GM12878 (cell line): Measurements from ENCODE around the gene SDC1. TPM values are rescaled to one million over a fixed set of nuclear protein-coding genes. Genes with fewer than 3 reads are reported as not detected.

Experiments used
- ATAC-seq: fragments of 200-7000 bp; cut with Tn5 transposase; 3 replicates; pipeline ENCODE4 v1.9.1; 2020; ENCODE audit warnings: mild to moderate bottlenecking, moderate library complexity
- BruUV-seq: library from RNA; stranded (reverse); fragments of 400-500 nt; replicated peaks from 2 replicates; lab custom pipeline; 2021; lab: Mats Ljungman, UMichigan
- CTCF ChIA-PET: fragments of 300-600 bp; sonication (Branson Sonifier 250); formaldehyde crosslinking; extraction: SDS; loops from one replicate; lab custom pipeline; 2021; ENCODE audit warnings: inconsistent platforms; lab: Yijun Ruan, JAX
- POLR2A ChIA-PET: fragments of 350-600 bp; formaldehyde crosslinking; extraction: SDS; loops from one replicate; lab custom pipeline; 2021; ENCODE audit warnings: inconsistent platforms; lab: Charles Lee
- RAD21 ChIA-PET: fragments of 300-600 bp; sonication (Branson Sonifier 250); formaldehyde crosslinking; loops from one replicate; lab custom pipeline; 2023; ENCODE audit warnings: antibody characterized with exemption; ENCODE audit not compliant: unreplicated experiment; lab: Charles Lee
- SMC1A ChIA-PET: fragments of 300-600 bp; sonication (Branson Sonifier 250); formaldehyde crosslinking; loops from one replicate; lab custom pipeline; 2023; ENCODE audit not compliant: unreplicated experiment, uncharacterized antibody; lab: Charles Lee
- DNase-seq: peaks from one replicate; pipeline ENCODE4 v3.0.0-alpha.2; 2011; ENCODE audit warnings: low read depth, low spot score
- FAIRE-seq: peaks from 3 replicates; lab custom pipeline; 2011; peaks lifted over from hg19 to GRCh38; lab: Jason Lieb, UNC
- H2AFZ ChIP-seq: 2 replicates; pipeline ENCODE4 v1.6.0; 2011; ENCODE audit warnings: low read depth, low read length, control low read depth; ENCODE audit not compliant: control insufficient read depth
- H3K27ac ChIP-seq: 2 replicates; pipeline ENCODE4 v1.5.1; 2011; ENCODE audit warnings: control low read depth; ENCODE audit not compliant: control insufficient read depth, insufficient read depth
- H3K27me3 ChIP-seq, 2 experiments: replicated peaks in 1 of 2; 2 replicates each; pipeline versions ENCODE4 v1.6.0 to v1.6.1; 2011; ENCODE audit warnings: low read length in 1 of 2; ENCODE audit not compliant: control insufficient read depth in 2 of 2, insufficient read depth in 2 of 2
- H3K36me3 ChIP-seq, 2 experiments: 2 replicates each; pipeline ENCODE4 v1.5.1; 2011; ENCODE audit warnings: low read length in 1 of 2; ENCODE audit not compliant: control insufficient read depth in 2 of 2, insufficient read depth in 2 of 2
- H3K4me1 ChIP-seq: 2 replicates; pipeline ENCODE4 v1.6.1; 2011; ENCODE audit warnings: mild to moderate bottlenecking, low read length, moderate library complexity, mixed read lengths; ENCODE audit not compliant: control insufficient read depth, insufficient read depth
- H3K4me2 ChIP-seq: 2 replicates; pipeline ENCODE4 v1.6.0; 2011; ENCODE audit warnings: control low read depth; ENCODE audit not compliant: control insufficient read depth, insufficient read depth
- H3K4me3 ChIP-seq: fragments of 200-600 bp; sonication (generic); 2 replicates; pipeline ENCODE4 v1.5.1; 2016
- H3K79me2 ChIP-seq: 2 replicates; pipeline ENCODE4 v1.6.0; 2011; ENCODE audit warnings: low read length; ENCODE audit not compliant: control insufficient read depth, insufficient read depth
- H3K9ac ChIP-seq: 2 replicates; pipeline ENCODE4 v1.8.0; 2011; ENCODE audit warnings: low read length, control low read depth, mixed read lengths; ENCODE audit not compliant: control insufficient read depth, insufficient read depth
- H3K9me3 ChIP-seq: replicated peaks from 3 replicates; pipeline ENCODE4 v1.5.1; 2011; ENCODE audit warnings: mild to moderate bottlenecking, low read length; ENCODE audit not compliant: control insufficient read depth, insufficient read depth
- H4K20me1 ChIP-seq: 2 replicates; pipeline ENCODE4 v1.6.0; 2011; ENCODE audit not compliant: control insufficient read depth, insufficient read depth
- IKZF2 ChIP-seq, 2 experiments: fragments of 450-650 bp; IDR thresholded peaks; 2 replicates each; pipeline ENCODE4 v1.6.1; 2017; ENCODE audit warnings: mild to moderate bottlenecking in 2 of 2, moderate library complexity in 2 of 2
- KDM1A ChIP-seq: fragments of 200-600 bp; sonication (generic); IDR thresholded peaks from 2 replicates; pipeline ENCODE4 v1.6.1; 2016; ENCODE audit warnings: borderline replicate concordance
- ZNF217 ChIP-seq: fragments of 450-650 bp; IDR thresholded peaks from 2 replicates; pipeline ENCODE4 v1.6.1; 2017; ENCODE audit warnings: antibody characterized with exemption, mild to moderate bottlenecking
- WGBS: methylation state at CpG from one replicate; pipeline ENCODE4 v1.1.6; 2016; ENCODE audit warnings: low lambda C conversion rate; ENCODE audit not compliant: insufficient replicate concordance, insufficient coverage; ENCODE audit errors: missing lambda C conversion rate; 5-methylcytosine and 5-hydroxymethylcytosine counted together
- in situ Hi-C: fragments of 300-500 bp; cut with MboI; formaldehyde crosslinking; loops from 9 replicates; pipeline ENCODE4 v1.14.3; 2018; ENCODE audit warnings: mixed read lengths
- intact Hi-C: fragments of 100-400 bp; cut with micrococcal nuclease; formaldehyde crosslinking; loops from one replicate; pipeline ENCODE4 v1.14.2; 2022; ENCODE audit not compliant: unreplicated experiment
- polyA plus RNA-seq, 11 experiments: library from polyadenylated mRNA; depleted of rRNA in 4 of 11; unstranded in 6 of 11; stranded (reverse) in 5 of 11; fragments of >200 nt; fragmentation: Nextera tagmentation in 4 of 11; fragmentation: Illumina TruSeq in 1 of 11; extraction: Ambion mirVana in 4 of 11; extraction: Trizol in 1 of 11; gene quantifications; 1 replicate in 1 of 11; 2 replicates in 10 of 11; pipeline versions ENCODE4 v1.2.1 to v1.2.3, GENCODE V29; 2011 to 2016; ENCODE audit warnings: inconsistent platforms in 2 of 11, missing spikeins in 2 of 11, low read depth in 1 of 11
- total RNA-seq, 4 experiments: library from RNA; depleted of rRNA in 3 of 4; stranded (reverse); fragments of >200 nt in 3 of 4; fragmentation: Illumina TruSeq in 1 of 4; extraction: Trizol in 1 of 4; gene quantifications; 2 replicates each; pipeline versions ENCODE4 v1.2.1 to v1.2.3, GENCODE V29; 2013 to 2021
- TF ChIP-seq, protein P1 (sequence below): fragments of 450-650 bp; IDR thresholded peaks from 2 replicates; pipeline ENCODE4 v1.6.1; 2017; ENCODE audit warnings: borderline replicate concordance
- TF ChIP-seq, protein P2 (sequence below): IDR thresholded peaks from 2 replicates; pipeline ENCODE4 v1.6.1; 2011; ENCODE audit warnings: low read depth, low read length, improper control_type of control experiment, borderline replicate concordance

The SDC1 gene
- total and polyA plus RNA-seq, 10 of the 15 experiments (the other 5 are each of a cell fraction or from before 2014, with no cell fraction given), result 0.85 to 36.8 (median 23.7) TPM

DNA sequence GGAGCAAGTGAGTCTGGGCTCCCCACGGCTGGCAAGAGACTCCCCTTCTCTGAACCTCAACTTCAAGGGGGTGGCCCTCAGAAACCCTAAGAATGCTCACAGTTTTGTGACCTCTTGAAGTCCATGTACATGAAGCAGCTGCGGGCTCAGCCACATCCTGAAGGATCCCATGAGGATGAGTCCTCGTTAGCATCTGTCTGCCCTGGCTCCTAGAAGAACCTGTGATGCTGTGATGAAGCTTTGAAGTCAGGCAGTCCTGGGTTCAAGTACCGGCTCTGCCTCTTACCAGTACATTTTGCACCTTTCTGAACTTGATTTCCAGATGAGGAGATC lies 38.1 kb downstream of the SDC1 start:
- FAIRE-seq, result no peak
- Histone ChIP-seq H4K20me1 (no peaks in the 10 kb centered on the region), H3K9me3 (no peaks in the 10 kb centered on the region), H3K79me2 (no peaks in the 10 kb centered on the region), H2AFZ (peak overlapping the region; percentile 69), H3K4me1 (peaks cover 14% of the 10 kb centered on the region), H3K4me3 (no peak overlapping the region), H3K27ac (no peak overlapping the region), H3K4me2 (no peak overlapping the region; the same call in 1 of the 2 replicates), H3K27me3 (no peaks in the 10 kb centered on the region; a peak in 1 of 4 replicates), H3K36me3 (no peaks in the 10 kb centered on the region), H3K9ac (no peak overlapping the region)
- intact Hi-C loops (no loop called here), in situ Hi-C loops (no loop called here)
- ChIA-PET SMC1A (interaction anchor here (1.0 to 1.7 kb wide), 7 partner anchors 26 to 76 kb away, joined by 3 to 5 read pairs (median 3); no protein-coding TSS in a partner anchor), POLR2A (interaction anchor here (1.1 to 1.5 kb wide), 2 partner anchors 28 to 35 kb away, joined by 3 read pairs; no protein-coding TSS in a partner anchor), CTCF (interaction anchor here (1.4 to 3.0 kb wide), 3 partner anchors 9 to 51 kb away, joined by 3 to 11 read pairs (median 10); partner anchors contain the start of gene SDC1), RAD21 (interaction anchor here (0.8 to 3.5 kb wide), 5 partner anchors 17 to 41 kb away, joined by 3 to 43 read pairs (median 4); partner anchors contain the start of gene SDC1)
- TF ChIP-seq KDM1A (no peak), ZNF217 (no peak), IKZF2 (IDR thresholded peaks at IDR 0.05) (0 out of 4 replicates have a peak, but pooled peaks of 1 of the 2 experiments have one; percentile 12)
- TF ChIP-seq, protein P1, sequence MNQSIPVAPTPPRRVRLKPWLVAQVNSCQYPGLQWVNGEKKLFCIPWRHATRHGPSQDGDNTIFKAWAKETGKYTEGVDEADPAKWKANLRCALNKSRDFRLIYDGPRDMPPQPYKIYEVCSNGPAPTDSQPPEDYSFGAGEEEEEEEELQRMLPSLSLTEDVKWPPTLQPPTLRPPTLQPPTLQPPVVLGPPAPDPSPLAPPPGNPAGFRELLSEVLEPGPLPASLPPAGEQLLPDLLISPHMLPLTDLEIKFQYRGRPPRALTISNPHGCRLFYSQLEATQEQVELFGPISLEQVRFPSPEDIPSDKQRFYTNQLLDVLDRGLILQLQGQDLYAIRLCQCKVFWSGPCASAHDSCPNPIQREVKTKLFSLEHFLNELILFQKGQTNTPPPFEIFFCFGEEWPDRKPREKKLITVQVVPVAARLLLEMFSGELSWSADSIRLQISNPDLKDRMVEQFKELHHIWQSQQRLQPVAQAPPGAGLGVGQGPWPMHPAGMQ, result no peak
- TF ChIP-seq, protein P2, sequence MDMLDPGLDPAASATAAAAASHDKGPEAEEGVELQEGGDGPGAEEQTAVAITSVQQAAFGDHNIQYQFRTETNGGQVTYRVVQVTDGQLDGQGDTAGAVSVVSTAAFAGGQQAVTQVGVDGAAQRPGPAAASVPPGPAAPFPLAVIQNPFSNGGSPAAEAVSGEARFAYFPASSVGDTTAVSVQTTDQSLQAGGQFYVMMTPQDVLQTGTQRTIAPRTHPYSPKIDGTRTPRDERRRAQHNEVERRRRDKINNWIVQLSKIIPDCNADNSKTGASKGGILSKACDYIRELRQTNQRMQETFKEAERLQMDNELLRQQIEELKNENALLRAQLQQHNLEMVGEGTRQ, result no peak
- ATAC-seq, result no peak
- 13% methylated on average over 4 of the region's 4 CpGs for WGBS
- DNase-seq, result no peak
- no TSS peak for BruUV-seq
